DND-41 (cell line): ENCODE results near the gene ARHGAP26.
"Not testable (repeated sequence)": the region's sequence is repeated elsewhere in the genome, so short reads cannot be mapped to it uniquely, and the experiment has no call there.

Experiments used
- ATAC-seq: fragments of 200-7000 bp; cut with Tn5 transposase; 3 replicates; pipeline ENCODE4 v1.9.1; 2021; ENCODE audit warnings: low read depth; ENCODE audit not compliant: insufficient read depth
- DNase-seq: peaks from one replicate; pipeline ENCODE4 v3.0.0-alpha.2; 2020
- H2AFZ ChIP-seq: 2 replicates; pipeline ENCODE4 v1.6.0; 2012; ENCODE audit warnings: low read depth, low read length
- H3K27ac ChIP-seq: 2 replicates; pipeline ENCODE4 v1.5.1; 2012; ENCODE audit warnings: low read length, inconsistent platforms
- H3K27me3 ChIP-seq: fragments of 200-600 bp; sonication (generic); 2 replicates; pipeline ENCODE4 v1.6.0; 2012; ENCODE audit warnings: low read length, mild to moderate bottlenecking, inconsistent platforms; ENCODE audit not compliant: insufficient read depth, poor library complexity
- H3K36me3 ChIP-seq: 2 replicates; pipeline ENCODE4 v1.5.1; 2012; ENCODE audit warnings: low read length, inconsistent platforms; ENCODE audit not compliant: insufficient read depth
- H3K4me1 ChIP-seq: 2 replicates; pipeline ENCODE4 v1.5.1; 2012; ENCODE audit warnings: mild to moderate bottlenecking, low read length; ENCODE audit not compliant: insufficient read depth
- H3K4me2 ChIP-seq: 2 replicates; pipeline ENCODE4 v1.6.0; 2012; ENCODE audit warnings: mild to moderate bottlenecking, moderate library complexity, low read length, inconsistent platforms; ENCODE audit not compliant: insufficient read depth
- H3K4me3 ChIP-seq, 2 experiments: fragments of 200-600 bp in 1 of 2; shearing (Covaris generic) in 1 of 2; 2 replicates each; pipeline ENCODE4 v1.5.1; 2012 to 2016; ENCODE audit warnings: inconsistent platforms in 2 of 2, low read length in 2 of 2, mild to moderate bottlenecking in 2 of 2, low read depth in 1 of 2, moderate library complexity in 1 of 2
- H3K79me2 ChIP-seq: 2 replicates; pipeline ENCODE4 v1.6.0; 2012; ENCODE audit warnings: low read length, inconsistent platforms; ENCODE audit not compliant: insufficient read depth
- H3K9ac ChIP-seq: 2 replicates; pipeline ENCODE4 v1.6.0; 2012; ENCODE audit warnings: low read depth, mild to moderate bottlenecking, inconsistent platforms, low read length, moderate library complexity
- H3K9me3 ChIP-seq: 2 replicates; pipeline ENCODE4 v1.5.1; 2012; ENCODE audit warnings: low read length, moderate library complexity, mild to moderate bottlenecking, inconsistent platforms; ENCODE audit not compliant: insufficient read depth, severe bottlenecking
- H4K20me1 ChIP-seq: 2 replicates; pipeline ENCODE4 v1.6.0; 2012; ENCODE audit warnings: low read length; ENCODE audit not compliant: insufficient read depth
- CTCF ChIP-seq: IDR thresholded peaks from 2 replicates; pipeline ENCODE4 v1.5.1; 2012; ENCODE audit warnings: borderline replicate concordance, low read length, moderate library complexity, mild to moderate bottlenecking; ENCODE audit not compliant: poor library complexity, severe bottlenecking; ENCODE audit errors: extremely low read depth
- EZH2 ChIP-seq: IDR thresholded peaks from 3 replicates; pipeline ENCODE4 v1.6.1; 2012; ENCODE audit warnings: borderline replicate concordance, low read depth, mild to moderate bottlenecking, moderate library complexity, low read length, inconsistent platforms; ENCODE audit not compliant: severe bottlenecking

Gene ARHGAP26

GRCh38 chr5:143086908-143087637 lies 316.9 kb downstream of the ARHGAP26 start:
- TF ChIP-seq CTCF, result no peak
- TF ChIP-seq EZH2, result no peak

GRCh38 chr5:143088702-143089101 lies 318.5 kb downstream of the ARHGAP26 start:
- not testable (repeated sequence) for H3K79me2 ChIP-seq, H3K9me3 ChIP-seq, H3K36me3 ChIP-seq, H3K27ac ChIP-seq, H3K9ac ChIP-seq, ATAC-seq, H3K27me3 ChIP-seq, H3K4me3 ChIP-seq, H3K4me1 ChIP-seq, H3K4me2 ChIP-seq, DNase-seq, H4K20me1 ChIP-seq, H2AFZ ChIP-seq

More at GRCh38 chr5:143086908-143087637, 316.9 kb downstream of the ARHGAP26 start:
- H3K79me2 ChIP-seq, result no peaks in the 10 kb centered on the region
- H3K27ac ChIP-seq, result no peak overlapping the region
- no peaks in the 10 kb centered on the region for H3K27me3 ChIP-seq
- H3K4me3 ChIP-seq, result no peak overlapping the region
- H3K36me3 ChIP-seq, result peaks cover 4% of the 10 kb centered on the region
- H4K20me1 ChIP-seq, result no peaks in the 10 kb centered on the region
- no peak overlapping the region for H3K4me2 ChIP-seq
- no peak overlapping the region for H3K9ac ChIP-seq
- H3K9me3 ChIP-seq, result no peaks in the 10 kb centered on the region
- H2AFZ ChIP-seq, result no peak overlapping the region
- DNase-seq (no peak), ATAC-seq (no peak)
- no peaks in the 10 kb centered on the region for H3K4me1 ChIP-seq

- DNase-seq, H4K20me1 ChIP-seq, H2AFZ ChIP-seq, H3K9ac ChIP-seq, H3K4me1 ChIP-seq, H3K9me3 ChIP-seq, H3K4me3 ChIP-seq, H3K27ac ChIP-seq, H3K36me3 ChIP-seq, H3K79me2 ChIP-seq, H3K27me3 ChIP-seq, H3K4me2 ChIP-seq, ATAC-seq: not testable (repeated sequence)
These were observed 319.9 kb downstream of the ARHGAP26 start for GRCh38 chr5:143090044-143090443.

- ATAC-seq, DNase-seq, H3K9me3 ChIP-seq: not testable (repeated sequence)
These were observed 322.7 kb downstream of the ARHGAP26 start for GRCh38 chr5:143092711-143093451.

More at GRCh38 chr5:143092711-143093451, 322.7 kb downstream of the ARHGAP26 start:
- not testable (repeated sequence) for H3K9ac ChIP-seq, H3K4me2 ChIP-seq, H3K79me2 ChIP-seq, H4K20me1 ChIP-seq, H3K4me3 ChIP-seq, H3K4me1 ChIP-seq, H3K36me3 ChIP-seq, H3K27ac ChIP-seq, H2AFZ ChIP-seq, H3K27me3 ChIP-seq
